Adrenal gland (tissue), 5 donors: ENCODE measurements around the gene SFTPB.

Source experiments
- CTCF ChIP-seq, 6 experiments: fragments of 450-650 bp in 4 of 6; fragments of 200-600 bp in 2 of 6; sonication (generic) in 1 of 6; IDR thresholded peaks; 1 replicate in 5 of 6; 2 replicates in 1 of 6; pipeline versions ENCODE4 v1.5.1 to v1.8.0; 2016 to 2021; ENCODE audit warnings: antibody characterized with exemption in 6 of 6, mild to moderate bottlenecking in 2 of 6, moderate library complexity in 1 of 6
- POLR2A ChIP-seq, 2 donors: fragments of 450-650 bp; IDR thresholded peaks; one replicate each; pipeline ENCODE4 v1.6.1; 2017; ENCODE audit warnings: antibody characterized with exemption in 2 of 2, mild to moderate bottlenecking in 2 of 2, moderate library complexity in 1 of 2
- donor health status: DM: no; HTN: no; CAD: no.

DNA sequence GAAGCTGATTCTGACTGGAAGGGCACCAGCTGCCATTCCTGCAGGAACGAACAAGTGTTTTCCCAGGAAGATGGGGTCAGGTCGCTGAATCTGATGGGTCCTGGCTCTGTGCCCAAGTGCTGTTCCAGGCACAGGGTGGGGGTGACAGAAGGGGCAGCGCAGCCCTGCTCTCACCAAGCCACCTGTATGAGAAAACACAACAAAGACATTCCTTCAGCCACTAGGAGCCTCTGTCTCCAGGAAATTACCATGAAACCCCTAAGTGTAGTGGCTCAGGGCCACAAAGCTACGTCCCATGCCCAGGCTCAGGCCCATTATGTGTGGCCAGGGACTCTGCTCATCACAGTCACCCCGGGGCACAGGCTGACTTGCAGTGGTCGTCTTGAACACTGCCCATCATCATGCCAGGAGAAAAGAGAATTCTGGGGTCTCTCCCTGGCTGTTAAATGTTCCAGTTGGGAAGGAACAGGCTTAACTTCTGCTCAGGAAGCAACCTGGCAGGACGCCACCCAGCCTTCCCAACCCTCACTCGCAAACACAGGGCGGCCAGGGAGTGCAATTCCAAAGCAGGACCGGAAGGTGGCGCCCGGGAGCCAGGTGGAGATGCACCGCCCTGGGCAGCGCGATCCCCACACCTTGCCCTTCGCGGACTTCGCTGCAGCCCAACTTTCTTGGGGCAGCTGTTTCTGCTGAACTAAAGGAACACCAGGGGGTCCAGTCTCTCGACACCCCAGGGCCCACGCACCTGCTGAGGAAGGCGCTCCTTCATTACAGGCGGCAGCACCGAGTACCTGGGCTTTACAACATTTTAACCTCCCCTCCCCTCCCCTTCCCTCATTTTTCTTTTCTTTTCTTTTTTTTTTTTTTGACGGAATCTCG, 11.0 kb upstream of the SFTPB start:
- peak; percentile 93 to 99 (median 97) for TF ChIP-seq CTCF (IDR thresholded peaks at IDR 0.05)
- no peak for TF ChIP-seq POLR2A (IDR thresholded peaks at IDR 0.05)
